GM23338 (cell line): ENCODE data around the gene PARP1. TPM values are rescaled to one million over a fixed set of nuclear protein-coding genes. Genes with fewer than 3 reads are reported as not detected.

Experiments
- ATAC-seq: fragments of 200-7000 bp; cut with Tn5 transposase; 3 replicates; pipeline ENCODE4 v1.9.1; 2020
- DNase-seq: peaks from one replicate; pipeline ENCODE4 v3.0.0-alpha.2; 2015; ENCODE audit warnings: low spot score
- H2AFZ ChIP-seq: fragments of 200-600 bp; sonication (generic); 2 replicates; pipeline ENCODE4 v1.8.0; 2016; ENCODE audit warnings: antibody characterized with exemption, mild to moderate bottlenecking, moderate library complexity
- H3F3A ChIP-seq: fragments of 200-600 bp; sonication (generic); replicated peaks from 2 replicates; pipeline ENCODE4 v1.8.0; 2017; ENCODE audit warnings: antibody characterized with exemption, mixed run types, low read depth
- H3K27ac ChIP-seq: fragments of 200-600 bp; sonication (generic); 2 replicates; pipeline ENCODE4 v1.6.1; 2016; ENCODE audit warnings: low read depth
- H3K27me3 ChIP-seq: fragments of 200-600 bp; sonication (generic); 2 replicates; pipeline ENCODE4 v1.8.0; 2016; ENCODE audit warnings: mild to moderate bottlenecking, mixed run types, moderate library complexity; ENCODE audit not compliant: insufficient read depth
- H3K36me3 ChIP-seq: fragments of 200-600 bp; sonication (generic); 2 replicates; pipeline ENCODE4 v1.8.0; 2016; ENCODE audit warnings: mild to moderate bottlenecking; ENCODE audit not compliant: insufficient read depth
- H3K4me1 ChIP-seq: fragments of 200-600 bp; sonication (generic); 2 replicates; pipeline ENCODE4 v1.8.0; 2016; ENCODE audit warnings: mild to moderate bottlenecking, moderate library complexity; ENCODE audit not compliant: insufficient read depth
- H3K4me2 ChIP-seq: fragments of 200-600 bp; sonication (generic); 2 replicates; pipeline ENCODE4 v1.7.1; 2017; ENCODE audit warnings: mixed run types
- H3K4me3 ChIP-seq: fragments of 200-600 bp; sonication (generic); 2 replicates; pipeline ENCODE4 v1.6.1; 2016; ENCODE audit warnings: mixed run types
- H3K79me2 ChIP-seq: fragments of 200-600 bp; sonication (generic); replicated peaks from 2 replicates; pipeline ENCODE4 v1.8.0; 2017; ENCODE audit warnings: mild to moderate bottlenecking; ENCODE audit not compliant: insufficient read depth
- H3K9me2 ChIP-seq: fragments of 200-600 bp; sonication (generic); 2 replicates; pipeline ENCODE4 v1.8.0; 2017; ENCODE audit not compliant: insufficient read depth
- H4K20me1 ChIP-seq: fragments of 200-600 bp; sonication (generic); replicated peaks from 2 replicates; pipeline ENCODE4 v1.8.0; 2017; ENCODE audit warnings: mild to moderate bottlenecking; ENCODE audit not compliant: insufficient read depth
- H3K27ac Mint-ChIP-seq: 2 replicates; pipeline ENCODE4 v1.8.0; 2020; ENCODE audit warnings: inconsistent platforms, mild to moderate bottlenecking, moderate library complexity, mixed read lengths
- H3K27me3 Mint-ChIP-seq: 3 replicates; pipeline ENCODE4 v1.8.0; 2022; ENCODE audit warnings: low read depth, mild to moderate bottlenecking, moderate library complexity, mixed read lengths, inconsistent platforms; ENCODE audit not compliant: insufficient read depth, poor library complexity
- H3K36me3 Mint-ChIP-seq: 3 replicates; pipeline ENCODE4 v1.8.0; 2021; ENCODE audit warnings: low read depth, mild to moderate bottlenecking, inconsistent platforms, moderate library complexity, mixed read lengths
- H3K4me1 Mint-ChIP-seq: 3 replicates; pipeline ENCODE4 v1.8.0; 2020; ENCODE audit warnings: mild to moderate bottlenecking, inconsistent platforms, mixed read lengths
- H3K4me3 Mint-ChIP-seq: 3 replicates; pipeline ENCODE4 v1.8.0; 2021; ENCODE audit warnings: moderate library complexity, mild to moderate bottlenecking, inconsistent platforms, mixed read lengths
- H3K9me3 Mint-ChIP-seq: 3 replicates; pipeline ENCODE4 v1.8.0; 2020; ENCODE audit warnings: moderate library complexity, mild to moderate bottlenecking, inconsistent platforms, mixed read lengths
- CREB1 ChIP-seq: fragments of 250-450 bp; sonication (Bioruptor Pico); IDR thresholded peaks from 2 replicates; pipeline ENCODE4 v1.5.0; 2020; ENCODE audit warnings: low read depth, mild to moderate bottlenecking, moderate library complexity
- CTCF ChIP-seq, 2 experiments: fragments of 200-600 bp in 1 of 2; sonication (generic) in 1 of 2; conservative IDR thresholded peaks; 2 replicates each; pipeline versions ENCODE4 v1.5.1 to v1.6.1; 2016 to 2017; ENCODE audit warnings: antibody characterized with exemption in 2 of 2, low read depth in 2 of 2, mild to moderate bottlenecking in 2 of 2, moderate library complexity in 1 of 2
- ETS1 ChIP-seq: IDR thresholded peaks from 2 replicates; pipeline ENCODE4 v1.6.1; 2016; ENCODE audit warnings: antibody characterized with exemption
- EZH2 ChIP-seq: fragments of 200-600 bp; sonication (generic); IDR thresholded peaks from one replicate; pipeline ENCODE4 v1.8.0; 2017; ENCODE audit warnings: antibody characterized with exemption, mild to moderate bottlenecking, low read depth; ENCODE audit not compliant: unreplicated experiment
- EZH2phosphoT487 ChIP-seq: fragments of 200-600 bp; sonication (generic); IDR thresholded peaks from one replicate; pipeline ENCODE4 v1.8.1; 2018; ENCODE audit warnings: antibody characterized with exemption; ENCODE audit not compliant: unreplicated experiment
- JUNB ChIP-seq: IDR thresholded peaks from one replicate; pipeline ENCODE4 v1.6.1; 2016; ENCODE audit warnings: antibody characterized with exemption; ENCODE audit not compliant: unreplicated experiment
- NANOG ChIP-seq: IDR thresholded peaks from 2 replicates; pipeline ENCODE4 v1.6.1; 2016; ENCODE audit warnings: antibody characterized with exemption, borderline replicate concordance
- POLR2AphosphoS5 ChIP-seq: IDR thresholded peaks from 2 replicates; pipeline ENCODE4 v1.6.1; 2016; ENCODE audit warnings: antibody characterized with exemption, low read depth
- REST ChIP-seq: IDR thresholded peaks from one replicate; pipeline ENCODE4 v1.6.1; 2018; ENCODE audit warnings: antibody characterized with exemption; ENCODE audit not compliant: unreplicated experiment
- STAT1 ChIP-seq: IDR thresholded peaks from one replicate; pipeline ENCODE4 v1.6.1; 2016; ENCODE audit warnings: antibody characterized with exemption; ENCODE audit not compliant: unreplicated experiment
- ZNF114 ChIP-seq: fragments of 250-450 bp; sonication (Bioruptor Pico); IDR thresholded peaks from 2 replicates; pipeline ENCODE4 v1.5.0; 2020; ENCODE audit warnings: mild to moderate bottlenecking, moderate library complexity
- ZNF331 ChIP-seq: fragments of 250-450 bp; sonication (Bioruptor Pico); IDR thresholded peaks from 2 replicates; pipeline ENCODE4 v1.5.0; 2020; ENCODE audit warnings: low read depth, mild to moderate bottlenecking, moderate library complexity
- ZNF462 ChIP-seq: fragments of 250-450 bp; sonication (Bioruptor Pico); IDR thresholded peaks from 2 replicates; pipeline ENCODE4 v1.5.0; 2020; ENCODE audit warnings: mild to moderate bottlenecking, moderate library complexity
- polyA plus RNA-seq: library from polyadenylated mRNA; unstranded; fragments of >200 nt; fragmentation: Nextera tagmentation; extraction: Ambion mirVana; gene quantifications from 2 replicates; pipeline ENCODE4 v1.2.1, GENCODE V29; 2016
- total RNA-seq: library from RNA; depleted of rRNA; stranded (reverse); fragments of >200 nt; shearing (Covaris generic); gene quantifications from 2 replicates; pipeline ENCODE4 v1.2.3, GENCODE V29; 2014

Gene PARP1
- total and polyA plus RNA-seq, 2 experiments from 2014 or later, result 877 to 1,082 TPM

- H3K79me2 ChIP-seq, result no peaks in the 10 kb centered on the region
- peaks cover 42% of the 10 kb centered on the region for H4K20me1 ChIP-seq
- no peak for DNase-seq
- Mint-ChIP-seq H3K36me3 (peaks cover 100% of the 10 kb centered on the region), H3K4me1 (no peaks in the 10 kb centered on the region), H3K9me3 (no peaks in the 10 kb centered on the region), H3K27me3 (peaks cover 7% of the 10 kb centered on the region), H3K4me3 (no peak overlapping the region), H3K27ac (no peak overlapping the region)
- H3K4me3 ChIP-seq, result no peak overlapping the region
- ATAC-seq, result no peak
- peaks cover 82% of the 10 kb centered on the region for H3K36me3 ChIP-seq
- no peaks in the 10 kb centered on the region for H3K9me2 ChIP-seq
- no peak overlapping the region for H3K4me2 ChIP-seq
- H2AFZ ChIP-seq, result no peak overlapping the region
- H3K27me3 ChIP-seq, result no peaks in the 10 kb centered on the region
- TF ChIP-seq ZNF114 (CRISPR knock-in tag) (no peak), EZH2phosphoT487 (no peak), CTCF (conservative IDR thresholded peaks at IDR 0.05; ENCODE audit: low read depth in 2 of 2) (no peak), REST (no peak), CREB1 (CRISPR knock-in tag) (no peak), POLR2AphosphoS5 (no peak), JUNB (no peak), ZNF331 (no peak), ZNF462 (CRISPR knock-in tag) (no peak), NANOG (no peak), STAT1 (no peak), ETS1 (no peak), EZH2 (no peak)
- H3K27ac ChIP-seq, result no peak overlapping the region
- H3F3A ChIP-seq, result peaks cover 11% of the 10 kb centered on the region; the same call in 1 of the 2 replicates
- H3K4me1 ChIP-seq, result no peaks in the 10 kb centered on the region
These were observed 43.9 kb downstream of the PARP1 start for GRCh38 chr1:226363801-226364513.
